Adrenal gland (tissue), 12 donors: Measurements from ENCODE around the gene URM1. TPM values are rescaled to one million over a fixed set of nuclear protein-coding genes. Genes with fewer than 3 reads are reported as not detected.

ENCODE experiments used
- DNase-seq, 7 donors: peaks; one replicate each; pipeline ENCODE4 v3.0.0-alpha.2; 2019 to 2020
- H3K27ac ChIP-seq, 5 donors: fragments of 200-600 bp; sonication (generic) in 4 of 5; 1 replicate in 3 of 5; 2 replicates in 2 of 5; pipeline versions ENCODE4 v1.5.1 to v1.8.0; 2016 to 2020; ENCODE audit warnings: mild to moderate bottlenecking in 1 of 5
- H3K27me3 ChIP-seq: fragments of 200-600 bp; 2 replicates; pipeline ENCODE4 v1.8.0; 2021
- H3K36me3 ChIP-seq, 2 donors: fragments of 200-600 bp; replicated peaks in 1 of 2; 1 replicate in 1 of 2; 2 replicates in 1 of 2; pipeline versions ENCODE4 v1.5.1 to v1.8.0; 2018 to 2022
- H3K4me1 ChIP-seq, 2 donors: fragments of 200-600 bp; replicated peaks in 1 of 2; 1 replicate in 1 of 2; 2 replicates in 1 of 2; pipeline versions ENCODE4 v1.5.1 to v1.8.0; 2018 to 2021
- H3K4me3 ChIP-seq, 4 donors: fragments of 200-600 bp; sonication (generic) in 3 of 4; one replicate each; pipeline ENCODE4 v1.5.1; 2016 to 2018
- H3K9me3 ChIP-seq, 3 donors: fragments of 200-600 bp; sonication (generic) in 1 of 3; replicated peaks in 1 of 3; 1 replicate in 2 of 3; 2 replicates in 1 of 3; pipeline versions ENCODE4 v1.5.1 to v1.8.0; 2016 to 2021
- POLR2A ChIP-seq, 2 donors: fragments of 450-650 bp; IDR thresholded peaks; one replicate each; pipeline ENCODE4 v1.6.1; 2017; ENCODE audit warnings: antibody characterized with exemption in 2 of 2, mild to moderate bottlenecking in 2 of 2, moderate library complexity in 1 of 2
- WGBS, 4 donors: extraction: QIAGEN DNeasy Blood & Tissue Kit in 2 of 4; methylation state at CpG; one replicate each; pipeline versions ENCODE4 v1.1.5 to v1.1.7; 2013 to 2017; 5-methylcytosine and 5-hydroxymethylcytosine counted together
- intact Hi-C, 2 donors: fragments of 100-400 bp; cut with DNase I; formaldehyde crosslinking; loops; one replicate each; pipeline versions ENCODE4 v1.14.1 to v1.15.0; 2022 to 2023
- polyA plus RNA-seq, 3 donors: library from polyadenylated mRNA; stranded (reverse); fragments of 200-250 nt in 2 of 3; fragments of 350-450 nt in 1 of 3; fragmentation: Illumina TruSeq in 1 of 3; extraction: RNeasy Lipid Tissue Mini Kit (QIAGEN cat#74804) in 1 of 3; gene quantifications; one replicate each; pipeline ENCODE4 v1.2.3, GENCODE V29; 2013 to 2014
- total RNA-seq, 9 donors: library from RNA; depleted of rRNA in 4 of 9; stranded (reverse); fragments of >200 nt in 4 of 9; fragments of 120-200 nt in 1 of 9; fragmentation: NEBNext Ultra II Directional in 1 of 9; extraction: Animal tissue kit (Norgen Biotek cat#: 25700) in 1 of 9; gene quantifications; one replicate each; pipeline versions ENCODE4 v1.1.0 to v1.2.4, GENCODE V29; 2013 to 2023
- TF ChIP-seq, protein P1 (sequence below), 6 experiments: fragments of 450-650 bp in 4 of 6; fragments of 200-600 bp in 2 of 6; sonication (generic) in 1 of 6; IDR thresholded peaks; 1 replicate in 5 of 6; 2 replicates in 1 of 6; pipeline versions ENCODE4 v1.5.1 to v1.8.0; 2016 to 2021; ENCODE audit warnings: antibody characterized with exemption in 6 of 6, mild to moderate bottlenecking in 2 of 6, moderate library complexity in 1 of 6
- donor health status: healthy with polysubstance abuse.
- donor health status: Bipolar disorder and iron deficiency.
- donor health status: DM: yes; HTN: yes; CAD: no.
- donor health status: DM: no; HTN: no; CAD: no.
- donor health status: DM: no; HTN: no; CAD: no.
- donor health status: DM: yes; HTN: yes; CAD: no.

URM1 gene
- total and polyA plus RNA-seq, 12 donors, result 22.8 to 87.1 (median 42.2) TPM

DNA sequence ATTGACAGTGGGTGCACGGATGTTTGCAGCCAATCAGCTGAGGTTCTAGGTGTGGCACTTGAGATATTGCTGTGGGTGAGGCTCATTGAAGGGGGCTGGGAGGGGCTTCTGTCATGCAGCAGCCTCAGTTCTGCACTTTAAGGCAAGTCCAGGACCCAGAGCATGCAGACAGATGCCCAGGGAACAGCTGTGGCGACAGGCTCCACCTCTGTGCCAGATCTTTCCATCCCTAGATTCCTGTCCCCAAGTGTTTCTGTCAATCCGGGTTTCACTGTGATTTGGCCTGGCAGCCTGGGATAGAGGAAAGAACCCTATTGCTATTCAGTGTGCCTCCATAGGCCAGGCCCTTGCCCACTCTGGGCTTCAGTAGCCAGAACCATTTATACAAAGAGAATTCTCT lies 28.7 kb downstream of the URM1 start:
- no peak for DNase-seq
- no peaks in the 10 kb centered on the region for H3K9me3 ChIP-seq
- peaks cover 4% of the 10 kb centered on the region for H3K27me3 ChIP-seq
- H3K36me3 ChIP-seq, result no peaks in the 10 kb centered on the region
- intact Hi-C loops, result no loop called here
- WGBS, 4 donors, result 68 to 78% (median 73%) methylated on average over 2 to 3 of the region's 3 CpGs
- TF ChIP-seq, protein P1, sequence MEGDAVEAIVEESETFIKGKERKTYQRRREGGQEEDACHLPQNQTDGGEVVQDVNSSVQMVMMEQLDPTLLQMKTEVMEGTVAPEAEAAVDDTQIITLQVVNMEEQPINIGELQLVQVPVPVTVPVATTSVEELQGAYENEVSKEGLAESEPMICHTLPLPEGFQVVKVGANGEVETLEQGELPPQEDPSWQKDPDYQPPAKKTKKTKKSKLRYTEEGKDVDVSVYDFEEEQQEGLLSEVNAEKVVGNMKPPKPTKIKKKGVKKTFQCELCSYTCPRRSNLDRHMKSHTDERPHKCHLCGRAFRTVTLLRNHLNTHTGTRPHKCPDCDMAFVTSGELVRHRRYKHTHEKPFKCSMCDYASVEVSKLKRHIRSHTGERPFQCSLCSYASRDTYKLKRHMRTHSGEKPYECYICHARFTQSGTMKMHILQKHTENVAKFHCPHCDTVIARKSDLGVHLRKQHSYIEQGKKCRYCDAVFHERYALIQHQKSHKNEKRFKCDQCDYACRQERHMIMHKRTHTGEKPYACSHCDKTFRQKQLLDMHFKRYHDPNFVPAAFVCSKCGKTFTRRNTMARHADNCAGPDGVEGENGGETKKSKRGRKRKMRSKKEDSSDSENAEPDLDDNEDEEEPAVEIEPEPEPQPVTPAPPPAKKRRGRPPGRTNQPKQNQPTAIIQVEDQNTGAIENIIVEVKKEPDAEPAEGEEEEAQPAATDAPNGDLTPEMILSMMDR (IDR thresholded peaks at IDR 0.05), result no peak
- TF ChIP-seq POLR2A (IDR thresholded peaks at IDR 0.05), result no peak
- H3K27ac ChIP-seq, result no peak overlapping the region
- no peaks in the 10 kb centered on the region for H3K4me1 ChIP-seq
- no peak overlapping the region for H3K4me3 ChIP-seq

DNA sequence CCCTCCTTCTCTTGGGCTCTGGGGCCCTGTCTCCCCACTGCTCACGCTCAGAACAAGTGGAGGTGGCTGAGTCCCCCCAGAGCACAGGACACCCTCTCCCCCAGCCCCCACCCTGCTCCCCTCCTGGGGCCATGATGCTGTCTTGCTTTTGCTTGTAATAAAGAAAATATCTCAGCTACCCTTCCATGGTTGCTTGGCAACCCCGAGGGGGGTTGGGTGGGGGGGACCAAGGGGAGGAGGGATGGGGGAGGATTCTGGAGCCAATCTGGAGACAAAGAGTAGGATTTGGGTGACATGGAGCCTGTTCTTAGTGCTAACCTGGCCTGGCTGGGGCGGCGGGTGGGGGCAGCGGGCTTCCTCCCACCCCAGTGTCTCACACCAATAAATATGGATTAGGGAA lies 33.4 kb downstream of the URM1 start:
- intact Hi-C loops, result no loop called here
- TF ChIP-seq, protein P1 (IDR thresholded peaks at IDR 0.05), result no peak
- TF ChIP-seq POLR2A (IDR thresholded peaks at IDR 0.05), result no peak
- Histone ChIP-seq H3K4me1 (no peaks in the 10 kb centered on the region), H3K4me3 (no peak overlapping the region), H3K27me3 (peaks cover 21% of the 10 kb centered on the region), H3K36me3 (no peaks in the 10 kb centered on the region), H3K27ac (no peak overlapping the region), H3K9me3 (no peaks in the 10 kb centered on the region)
- 69 to 85% (median 81%) methylated on average over 2 to 5 of the region's 5 CpGs for WGBS, 4 donors
- DNase-seq, result no peak

DNA sequence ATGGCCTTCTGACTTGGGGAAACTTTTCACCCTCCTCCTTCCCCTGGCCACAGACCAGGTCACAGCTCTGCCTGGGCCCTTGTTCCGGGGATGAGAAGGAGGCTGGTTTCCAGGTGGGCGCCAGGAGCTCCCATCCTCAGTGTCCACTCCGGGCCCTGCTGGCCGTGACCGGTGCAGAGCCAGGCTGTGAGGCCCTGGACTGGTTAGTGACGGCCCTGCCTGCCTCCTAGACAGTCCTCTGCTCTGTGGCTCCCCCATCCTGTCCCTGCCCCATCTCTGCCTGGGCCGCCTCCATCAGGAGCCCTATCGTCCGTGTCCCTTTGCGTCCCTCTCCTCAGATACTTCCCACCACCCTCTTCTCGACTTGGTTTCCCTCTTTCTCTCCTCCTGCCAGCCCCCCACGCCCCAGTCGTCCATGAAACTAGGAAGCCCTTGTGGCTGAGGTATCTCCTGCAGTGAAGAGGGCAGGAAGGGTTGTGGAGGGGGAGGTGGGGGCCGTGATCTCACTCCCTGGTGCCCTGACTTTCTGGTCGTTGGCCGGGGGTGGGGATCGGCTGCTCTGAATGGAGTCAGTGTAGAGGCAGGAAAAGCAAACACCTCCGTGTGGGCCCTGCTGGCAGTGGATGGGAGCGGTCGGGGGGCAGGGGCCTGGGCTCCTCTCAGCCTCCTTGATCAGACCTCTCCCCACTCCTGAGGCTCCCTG lies 34.1 kb downstream of the URM1 start:
- TF ChIP-seq POLR2A (IDR thresholded peaks at IDR 0.05), result no peak
- TF ChIP-seq, protein P1 (IDR thresholded peaks at IDR 0.05), result no peak
- 55 to 73% (median 59%) methylated on average over 15 to 20 of the region's 20 CpGs for WGBS, 4 donors
- peaks cover 21% of the 10 kb centered on the region for H3K27me3 ChIP-seq

GRCh38 chr9:128405780-128406171 lies 34.6 kb downstream of the URM1 start:
- no peak for DNase-seq
- TF ChIP-seq, protein P1 (IDR thresholded peaks at IDR 0.05), result no peak
- TF ChIP-seq POLR2A (IDR thresholded peaks at IDR 0.05), result no peak
- no peak overlapping the region for H3K27ac ChIP-seq
- H3K4me1 ChIP-seq, result no peaks in the 10 kb centered on the region
- H3K4me3 ChIP-seq, result no peak overlapping the region
- 47 to 79% (median 60%) methylated on average over 5 to 7 of the region's 7 CpGs for WGBS, 4 donors
- no peaks in the 10 kb centered on the region for H3K9me3 ChIP-seq
- H3K27me3 ChIP-seq, result peaks cover 21% of the 10 kb centered on the region
- intact Hi-C loops, result loop anchor here in 1 of 2 donors (5.0 kb wide), 1 partner anchor 43 kb away; no protein-coding TSS in a partner anchor
- H3K36me3 ChIP-seq, result no peaks in the 10 kb centered on the region

More for the DNA sequence above, 34.1 kb downstream of the URM1 start:
- Histone ChIP-seq H3K27ac (no peak overlapping the region), H3K36me3 (no peaks in the 10 kb centered on the region), H3K9me3 (no peaks in the 10 kb centered on the region), H3K4me1 (no peaks in the 10 kb centered on the region), H3K4me3 (no peak overlapping the region)
- intact Hi-C loops, result loop anchor here in 1 of 2 donors (5.0 kb wide), 1 partner anchor 43 kb away; no protein-coding TSS in a partner anchor
- DNase-seq, result no peak
